Adipocyte (in vitro differentiated cells): ENCODE data around the gene EIPR1.

Source experiments
- DNase-seq: peaks from one replicate; pipeline ENCODE4 v3.0.0-alpha.2; 2015; ENCODE audit warnings: low read depth
- H3K27me3 ChIP-seq: replicated peaks from 2 replicates; pipeline ENCODE4 v1.7.0; 2013; ENCODE audit warnings: mild to moderate bottlenecking, low read length, moderate library complexity; ENCODE audit not compliant: control insufficient read depth, insufficient read depth
- H3K36me3 ChIP-seq: 2 replicates; pipeline ENCODE4 v1.7.0; 2013; ENCODE audit warnings: low read length, mild to moderate bottlenecking, moderate library complexity; ENCODE audit not compliant: control insufficient read depth, insufficient read depth, severe bottlenecking
- H3K4me1 ChIP-seq: 2 replicates; pipeline ENCODE4 v1.7.0; 2013; ENCODE audit warnings: mild to moderate bottlenecking, low read length, moderate library complexity; ENCODE audit not compliant: control insufficient read depth, insufficient read depth
- H3K4me3 ChIP-seq: 2 replicates; pipeline ENCODE4 v1.7.0; 2013; ENCODE audit warnings: mild to moderate bottlenecking, low read length, moderate library complexity
- H3K9ac ChIP-seq: 2 replicates; pipeline ENCODE4 v1.7.0; 2013; ENCODE audit warnings: mild to moderate bottlenecking, low read length, moderate library complexity
- H3K9me3 ChIP-seq: 2 replicates; pipeline ENCODE4 v1.7.0; 2013; ENCODE audit warnings: mild to moderate bottlenecking, low read length, moderate library complexity; ENCODE audit not compliant: control insufficient read depth

EIPR1 gene

DNA sequence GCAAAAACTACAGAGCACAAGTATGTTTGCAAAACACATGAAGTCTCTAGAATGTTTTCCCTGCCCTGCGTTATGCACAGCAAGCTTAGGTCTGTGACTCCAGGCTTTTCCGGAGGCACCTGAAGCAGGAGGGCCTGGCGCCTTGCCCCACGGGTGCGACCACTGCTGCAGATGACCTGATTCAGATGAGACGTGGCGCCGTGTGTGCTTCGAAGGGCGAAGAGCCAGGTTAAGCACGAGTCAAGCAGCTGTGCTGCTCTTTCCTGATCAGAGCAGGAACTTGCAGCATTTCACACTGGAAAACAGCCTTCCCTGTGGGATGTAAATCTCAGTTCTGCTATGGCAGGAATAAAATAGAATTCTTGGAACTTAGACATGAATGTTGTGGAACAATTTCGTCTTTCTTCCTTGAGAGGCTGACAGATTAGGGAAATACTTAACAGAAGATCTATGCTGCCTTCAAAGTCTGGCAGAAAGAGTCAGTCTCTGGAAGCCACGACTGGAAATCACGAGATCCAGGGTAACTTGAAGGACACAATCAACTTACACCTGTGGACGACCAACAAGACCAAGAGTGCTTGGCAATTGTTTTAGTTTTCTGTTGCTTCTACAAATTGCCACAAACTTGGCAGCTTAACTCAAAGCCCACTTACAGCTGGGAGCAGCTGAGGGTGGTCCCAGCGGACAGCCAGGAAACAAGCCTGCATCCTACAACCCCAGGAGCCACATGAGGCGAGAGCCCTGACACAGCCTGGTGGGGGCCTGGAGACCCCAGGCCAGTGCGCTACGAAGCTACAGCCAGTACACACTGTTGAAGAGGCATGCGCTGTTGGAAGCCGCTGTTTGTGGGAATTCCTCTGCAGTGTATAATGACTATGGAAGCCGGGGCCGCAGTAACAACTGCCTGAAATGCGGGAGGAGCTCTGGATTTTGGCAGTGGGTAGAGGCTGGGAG, 42.9 kb downstream of the EIPR1 start:
- Histone ChIP-seq H3K9ac (no peak overlapping the region), H3K9me3 (no peaks in the 10 kb centered on the region), H3K36me3 (peaks cover 24% of the 10 kb centered on the region), H3K4me1 (peaks cover 12% of the 10 kb centered on the region), H3K27me3 (no peaks in the 10 kb centered on the region), H3K4me3 (no peak overlapping the region)
- no peak for DNase-seq

DNA sequence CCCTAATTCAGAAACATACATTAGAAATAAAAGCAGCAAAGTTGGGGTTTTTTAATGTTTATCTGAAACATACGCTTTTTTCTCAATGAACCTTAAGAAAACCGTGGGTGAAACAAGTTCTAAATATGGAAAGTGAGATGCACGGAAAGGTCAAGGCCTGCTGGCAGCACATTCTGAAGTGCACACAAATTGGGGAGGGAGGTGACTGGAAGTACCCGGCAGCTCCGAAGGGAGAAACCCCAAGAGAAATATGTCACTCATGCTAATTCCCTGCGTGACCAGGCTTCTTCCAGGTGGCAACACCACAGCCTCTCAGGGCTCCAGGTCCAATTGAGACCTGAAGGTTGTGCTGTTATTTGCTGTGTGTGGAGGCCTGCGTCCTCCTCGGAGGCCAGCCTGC, 45.5 kb downstream of the EIPR1 start:
- no peak for DNase-seq
- Histone ChIP-seq H3K27me3 (no peaks in the 10 kb centered on the region), H3K9me3 (no peaks in the 10 kb centered on the region), H3K4me1 (peaks cover 12% of the 10 kb centered on the region), H3K9ac (no peak overlapping the region), H3K36me3 (peaks cover 24% of the 10 kb centered on the region), H3K4me3 (no peak overlapping the region)

- peaks cover 2% of the 10 kb centered on the region for H3K4me1 ChIP-seq
- H3K36me3 ChIP-seq: peaks cover 24% of the 10 kb centered on the region
- H3K4me3 ChIP-seq: no peak overlapping the region
- no peaks in the 10 kb centered on the region for H3K9me3 ChIP-seq
- H3K27me3 ChIP-seq: no peaks in the 10 kb centered on the region
- no peak for DNase-seq
- H3K9ac ChIP-seq: no peak overlapping the region
Observed at GRCh38 chr2:3329491-3329890, 48.1 kb downstream of the EIPR1 start.

DNA sequence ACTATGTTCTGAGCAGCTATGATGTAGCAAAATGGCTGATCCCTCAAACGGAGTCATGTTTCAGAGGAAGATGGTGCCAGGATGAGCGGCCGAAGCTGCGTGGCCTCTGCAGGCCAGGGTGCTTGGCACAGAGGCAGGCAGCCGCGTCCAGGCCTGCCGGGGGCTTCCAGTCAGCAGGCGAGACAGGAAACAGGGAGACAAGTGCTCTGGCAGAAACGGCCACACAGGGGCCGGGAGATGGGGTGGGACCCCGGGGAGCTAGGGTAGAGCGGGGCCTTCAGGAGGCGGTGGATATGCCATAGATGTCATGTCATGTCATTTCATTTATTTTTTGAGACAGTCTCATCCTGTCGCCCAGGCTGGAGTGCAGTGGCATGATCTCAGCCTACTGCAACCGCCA, 50.7 kb downstream of the EIPR1 start:
- no peak overlapping the region for H3K4me3 ChIP-seq
- H3K9me3 ChIP-seq: no peaks in the 10 kb centered on the region
- peaks cover 13% of the 10 kb centered on the region for H3K36me3 ChIP-seq
- no peak for DNase-seq
- H3K9ac ChIP-seq: no peak overlapping the region
- no peaks in the 10 kb centered on the region for H3K27me3 ChIP-seq
- no peaks in the 10 kb centered on the region for H3K4me1 ChIP-seq

DNA sequence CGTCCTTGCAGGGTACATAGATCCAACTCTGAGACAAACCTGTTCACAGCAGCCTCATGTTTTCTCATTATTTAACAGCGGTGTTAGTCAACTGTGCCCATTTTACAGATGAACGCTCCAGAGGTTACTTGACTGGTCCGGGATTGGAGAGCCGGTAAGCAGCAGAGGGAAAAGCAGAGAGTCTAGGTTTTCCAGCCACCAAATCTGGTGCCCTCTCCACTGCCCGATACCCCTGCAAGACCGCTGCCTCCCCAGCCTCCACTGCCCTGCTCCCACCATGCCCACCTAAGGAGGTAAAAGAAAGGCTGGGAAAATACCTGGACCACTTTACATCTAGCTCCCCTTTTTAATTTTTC, 51.5 kb downstream of the EIPR1 start:
- H3K4me1 ChIP-seq: no peaks in the 10 kb centered on the region
- H3K27me3 ChIP-seq: no peaks in the 10 kb centered on the region
- H3K36me3 ChIP-seq: peaks cover 13% of the 10 kb centered on the region
- no peak for DNase-seq
- H3K9ac ChIP-seq: no peak overlapping the region
- H3K9me3 ChIP-seq: no peaks in the 10 kb centered on the region
- no peak overlapping the region for H3K4me3 ChIP-seq

DNA sequence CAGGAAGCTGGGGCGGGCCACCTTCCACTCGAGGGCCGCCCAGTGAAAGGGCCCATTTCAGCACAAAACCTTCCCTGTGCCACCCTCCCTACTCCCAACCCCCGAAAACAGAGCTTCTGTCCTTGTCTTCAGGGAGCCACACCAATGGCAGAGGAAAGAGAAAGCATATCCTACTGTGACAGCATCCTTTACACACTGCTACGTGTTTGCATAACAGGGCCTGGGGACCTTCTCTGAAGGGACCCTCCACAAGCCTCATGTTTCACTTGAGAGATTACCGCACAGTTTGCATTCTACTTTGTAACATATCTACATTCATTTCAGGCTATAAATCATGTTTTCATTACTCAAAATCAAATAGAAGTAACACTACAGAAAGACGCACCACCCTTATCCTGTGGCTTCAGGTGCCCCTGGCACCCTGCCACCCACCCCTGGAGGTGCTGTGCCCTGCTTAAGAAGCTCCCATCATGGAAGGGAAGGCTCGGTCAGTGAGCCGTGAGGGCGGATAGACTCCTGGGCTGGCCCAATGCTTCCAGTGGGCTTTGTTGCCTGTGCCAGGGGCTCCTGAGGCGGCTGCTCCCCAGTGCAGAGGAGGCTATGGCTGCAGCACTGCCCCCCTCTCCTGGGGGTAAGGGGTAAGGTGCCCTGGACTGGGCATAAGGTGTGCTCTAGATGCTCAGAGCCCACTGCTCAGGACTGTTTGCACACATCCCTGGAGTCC, 52.0 kb downstream of the EIPR1 start:
- H3K9ac ChIP-seq: no peak overlapping the region
- no peaks in the 10 kb centered on the region for H3K27me3 ChIP-seq
- no peak overlapping the region for H3K4me3 ChIP-seq
- H3K4me1 ChIP-seq: no peaks in the 10 kb centered on the region
- DNase-seq: no peak
- no peaks in the 10 kb centered on the region for H3K9me3 ChIP-seq
- H3K36me3 ChIP-seq: peaks cover 8% of the 10 kb centered on the region

DNA sequence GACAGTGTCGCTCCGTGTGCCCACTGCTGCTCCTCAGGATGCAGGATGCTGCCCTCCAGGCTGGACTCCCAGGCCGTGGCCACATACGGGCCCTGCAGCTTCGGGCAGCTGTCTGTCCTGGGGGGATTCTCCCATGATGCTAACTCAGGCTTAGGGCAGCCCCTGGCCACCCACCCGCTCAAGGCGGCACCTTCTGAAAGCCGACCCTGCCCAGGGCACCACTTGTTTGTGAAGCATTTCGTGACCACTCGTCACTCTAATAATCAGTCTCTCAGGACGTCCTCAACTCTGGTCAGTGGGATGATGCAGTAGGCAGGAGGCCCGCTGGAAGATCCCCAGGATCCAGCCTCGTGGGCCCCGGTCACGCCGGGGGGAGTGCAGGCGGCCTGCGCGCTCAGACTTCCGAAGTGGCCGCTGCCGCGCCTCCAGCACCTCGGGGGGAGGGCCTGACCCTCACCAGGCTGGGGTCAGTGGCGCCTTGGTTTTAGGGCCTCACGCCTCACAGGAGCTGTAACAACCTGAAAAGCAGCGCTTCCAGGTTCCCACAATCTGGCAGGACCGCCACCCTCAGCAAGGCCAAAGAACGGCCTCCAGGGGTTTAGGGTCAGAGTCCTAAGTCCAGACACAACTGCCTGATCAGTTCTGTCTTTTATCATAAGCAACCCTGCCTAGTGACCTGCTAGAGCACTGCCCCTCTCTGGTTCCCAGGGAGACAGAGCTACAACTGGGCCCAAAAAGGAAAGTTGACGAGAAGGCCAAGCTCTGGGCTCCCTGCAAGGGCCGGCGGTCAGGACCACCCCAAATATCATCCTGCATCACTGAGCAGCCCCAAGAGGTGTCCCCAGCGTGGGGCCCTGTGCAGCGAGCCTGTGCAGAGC, 53.0 kb downstream of the EIPR1 start:
- no peak for DNase-seq
- no peak overlapping the region for H3K9ac ChIP-seq
- H3K4me3 ChIP-seq: no peak overlapping the region
- H3K4me1 ChIP-seq: no peaks in the 10 kb centered on the region
- H3K27me3 ChIP-seq: no peaks in the 10 kb centered on the region
- no peaks in the 10 kb centered on the region for H3K9me3 ChIP-seq
- H3K36me3 ChIP-seq: peaks cover 3% of the 10 kb centered on the region

- no peaks in the 10 kb centered on the region for H3K4me1 ChIP-seq
- H3K9me3 ChIP-seq: no peaks in the 10 kb centered on the region
- peaks cover 3% of the 10 kb centered on the region for H3K36me3 ChIP-seq
- DNase-seq: no peak
- no peaks in the 10 kb centered on the region for H3K27me3 ChIP-seq
- H3K9ac ChIP-seq: no peak overlapping the region
- no peak overlapping the region for H3K4me3 ChIP-seq
Observed at GRCh38 chr2:3324036-3324386, 53.6 kb downstream of the EIPR1 start.

DNA sequence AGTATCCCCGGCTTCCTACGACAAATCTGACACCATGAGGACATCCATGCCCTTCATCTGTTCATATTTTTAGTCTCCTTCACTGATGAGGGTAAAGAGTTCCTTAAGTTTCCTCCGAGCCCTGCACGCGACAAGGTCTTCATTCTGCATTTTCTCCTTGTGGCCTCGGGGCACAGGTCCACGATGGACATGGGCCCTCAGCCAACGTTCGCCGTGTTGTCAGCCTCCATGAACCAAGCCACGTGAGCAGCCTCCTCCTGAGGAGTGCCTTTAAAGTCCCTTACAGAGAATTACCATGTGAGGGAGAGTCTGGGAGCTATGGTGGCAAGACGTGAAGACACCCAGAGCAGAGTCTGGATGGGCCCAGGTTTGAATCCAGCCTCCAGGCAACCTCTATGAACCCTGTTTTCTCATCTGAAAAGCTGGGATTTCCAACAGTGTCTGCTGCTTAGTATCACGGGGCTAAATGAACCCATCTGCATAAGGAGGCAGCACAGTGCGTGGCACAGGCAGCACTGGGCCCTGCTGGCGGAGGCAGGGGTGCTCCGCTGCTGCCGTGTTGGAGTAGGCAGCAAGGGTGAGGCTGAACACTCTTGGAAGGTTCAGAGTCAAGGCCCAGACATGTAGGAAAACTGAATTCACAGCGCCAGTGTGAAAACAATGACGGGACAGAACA, 54.1 kb downstream of the EIPR1 start:
- DNase-seq: no peak
- Histone ChIP-seq H3K36me3 (peaks cover 3% of the 10 kb centered on the region), H3K9me3 (no peaks in the 10 kb centered on the region), H3K4me3 (no peak overlapping the region), H3K4me1 (no peaks in the 10 kb centered on the region), H3K27me3 (no peaks in the 10 kb centered on the region), H3K9ac (no peak overlapping the region)

DNA sequence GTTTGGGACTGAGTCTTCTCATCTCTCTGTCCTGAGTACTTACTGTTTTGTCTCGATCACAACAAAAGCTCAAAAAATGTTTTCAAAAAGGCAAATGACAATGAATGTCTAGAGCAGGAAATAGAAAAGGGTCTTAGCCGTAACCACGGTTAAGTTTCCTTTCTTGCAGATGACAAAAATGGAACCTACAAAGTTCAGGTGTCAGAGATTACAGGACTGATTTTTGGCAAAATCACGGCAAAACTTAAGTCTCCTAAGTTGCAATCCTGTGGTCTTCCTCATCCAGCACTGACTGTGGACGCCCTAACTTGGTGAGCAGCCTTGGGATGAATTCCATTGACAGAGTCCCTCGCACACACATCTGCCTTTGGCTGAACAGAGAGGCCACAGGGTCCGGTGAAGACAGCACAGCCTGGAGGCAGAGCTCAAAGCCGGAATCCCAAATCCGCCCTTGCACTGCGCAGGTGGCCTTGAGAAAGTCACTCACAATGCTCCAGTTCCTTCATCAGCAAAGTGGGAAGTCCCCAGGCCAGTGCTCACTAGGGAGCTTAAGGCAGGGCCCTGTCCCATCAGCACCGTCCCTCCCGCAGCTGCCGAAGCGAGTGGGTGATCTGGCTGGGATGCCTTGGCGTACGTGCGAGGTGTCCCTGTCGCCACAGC, 55.2 kb downstream of the EIPR1 start:
- Histone ChIP-seq H3K9me3 (no peaks in the 10 kb centered on the region), H3K9ac (no peak overlapping the region), H3K4me1 (no peaks in the 10 kb centered on the region), H3K4me3 (no peak overlapping the region), H3K27me3 (no peaks in the 10 kb centered on the region), H3K36me3 (peaks cover 3% of the 10 kb centered on the region)
- DNase-seq: no peak
